SU-DHL-6 (cell line): ENCODE measurements around the gene IL3.

ENCODE experiments used
- H2AFZ ChIP-seq: fragments of 200-600 bp; sonication (generic); 2 replicates; pipeline ENCODE4 v1.6.1; 2014; ENCODE audit warnings: low read depth, mild to moderate bottlenecking, moderate library complexity, mixed read lengths, antibody characterized with exemption, low read length; ENCODE audit not compliant: severe bottlenecking
- H3F3A ChIP-seq: fragments of 200-600 bp; shearing (Covaris generic); 2 replicates; pipeline ENCODE4 v1.6.0; 2016; ENCODE audit warnings: antibody characterized with exemption, mild to moderate bottlenecking; ENCODE audit not compliant: insufficient read depth
- H3K27ac ChIP-seq: fragments of 200-600 bp; sonication (generic); 2 replicates; pipeline ENCODE4 v1.5.1; 2016; ENCODE audit warnings: low read depth, mild to moderate bottlenecking, low read length, moderate library complexity, mixed read lengths
- H3K27me3 ChIP-seq: fragments of 200-600 bp; sonication (generic), shearing (Covaris generic); 2 replicates; pipeline ENCODE4 v1.6.0; 2014; ENCODE audit warnings: mild to moderate bottlenecking, low read length
- H3K36me3 ChIP-seq: fragments of 200-600 bp; sonication (generic); 2 replicates; pipeline ENCODE4 v1.6.1; 2014; ENCODE audit warnings: mild to moderate bottlenecking, low read length, mixed read lengths
- H3K4me2 ChIP-seq: fragments of 300-600, 200-600 bp; shearing (Covaris generic), sonication (generic); 2 replicates; pipeline ENCODE4 v1.6.0; 2014; ENCODE audit warnings: low read length, low read depth, mild to moderate bottlenecking; ENCODE audit not compliant: poor library complexity, severe bottlenecking
- H3K4me3 ChIP-seq: fragments of 200-600 bp; sonication (generic); 2 replicates; pipeline ENCODE4 v1.5.1; 2014; ENCODE audit warnings: antibody characterized with exemption, low read length, mild to moderate bottlenecking, mixed read lengths; ENCODE audit not compliant: insufficient read depth, poor library complexity, severe bottlenecking
- H3K79me2 ChIP-seq: fragments of 200-600 bp; sonication (generic); 2 replicates; pipeline ENCODE4 v1.6.1; 2014; ENCODE audit warnings: mild to moderate bottlenecking, low read length, moderate library complexity; ENCODE audit not compliant: insufficient read depth
- H3K9ac ChIP-seq: fragments of 200-600 bp; sonication (generic); 2 replicates; pipeline ENCODE4 v1.7.0; 2014; ENCODE audit warnings: mild to moderate bottlenecking, low read length
- H3K9me2 ChIP-seq: fragments of 200-600 bp; sonication (generic); replicated peaks from 2 replicates; pipeline ENCODE4 v1.6.1; 2014; ENCODE audit warnings: low read length; ENCODE audit not compliant: insufficient read depth
- H3K9me3 ChIP-seq: fragments of 200-600 bp; sonication (generic); 2 replicates; pipeline ENCODE4 v1.6.1; 2014; ENCODE audit warnings: low read length, mixed read lengths; ENCODE audit not compliant: insufficient read depth
- H4K20me1 ChIP-seq: fragments of 200-600 bp; sonication (generic); 2 replicates; pipeline ENCODE4 v1.6.1; 2014; ENCODE audit warnings: low read depth, mild to moderate bottlenecking, antibody characterized with exemption, low read length, moderate library complexity, mixed read lengths
- EZH2phosphoT487 ChIP-seq: fragments of 200-600 bp; sonication (generic), shearing (Covaris generic); conservative IDR thresholded peaks from 2 replicates; pipeline ENCODE4 v1.6.1; 2018; ENCODE audit warnings: mild to moderate bottlenecking, antibody characterized with exemption, low read length, moderate library complexity, mixed read lengths
- TF ChIP-seq, protein P1 (sequence below): fragments of 200-600 bp; sonication (generic); IDR thresholded peaks from one replicate; pipeline ENCODE4 v1.5.1; 2017; ENCODE audit warnings: antibody characterized with exemption, mild to moderate bottlenecking, low read length, moderate library complexity; ENCODE audit not compliant: insufficient read depth, poor library complexity, severe bottlenecking

Gene IL3

DNA sequence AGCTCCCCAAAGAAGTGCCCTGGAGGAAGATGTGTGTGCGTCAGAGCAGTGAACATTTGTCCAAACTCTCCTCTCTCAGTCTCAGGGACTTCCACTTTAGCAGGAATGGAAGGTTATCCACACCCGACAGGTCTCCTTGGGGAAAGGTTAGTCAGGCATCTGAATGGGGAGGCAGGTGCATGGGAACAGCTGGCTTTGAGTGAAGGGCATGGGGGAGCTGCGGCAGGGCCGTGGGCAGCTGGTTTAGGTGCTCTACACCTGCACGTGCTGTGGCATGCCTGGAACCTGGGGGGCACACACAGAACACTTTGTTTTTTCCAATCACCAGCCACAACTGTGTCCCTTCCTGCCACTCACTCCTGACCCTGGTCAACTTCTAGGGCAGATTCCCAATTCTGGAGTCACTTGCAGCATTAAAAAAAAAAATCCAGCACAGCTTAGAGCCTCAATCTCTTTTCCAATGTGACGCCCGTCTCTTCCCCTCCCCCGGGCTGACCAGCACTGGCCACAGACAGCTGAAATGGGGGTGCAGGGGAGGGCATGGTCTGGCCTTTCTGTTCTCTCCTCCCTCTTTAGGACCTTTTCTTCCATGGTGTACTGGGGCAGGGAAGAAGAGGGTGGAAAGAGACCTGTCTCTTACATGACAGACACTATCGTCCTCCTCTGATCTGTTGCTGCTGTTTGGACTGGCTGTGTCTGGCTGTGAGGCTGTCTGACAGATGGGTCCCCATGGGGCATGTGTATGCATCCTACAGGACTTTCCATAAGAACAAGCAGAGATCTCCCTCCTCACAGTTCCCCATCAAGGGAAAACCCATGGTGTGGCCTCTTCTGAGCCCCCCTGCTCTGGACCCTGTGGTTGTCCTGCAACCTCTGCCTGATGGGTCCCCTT is 9.5 kb upstream of the IL3 start:
- Histone ChIP-seq H3K4me2 (no peak overlapping the region), H2AFZ (no peak overlapping the region), H3K9me3 (no peaks in the 10 kb centered on the region), H3K79me2 (no peaks in the 10 kb centered on the region), H3K4me3 (no peak overlapping the region), H3K27ac (no peak overlapping the region), H3K9me2 (no peaks in the 10 kb centered on the region), H3K36me3 (no peaks in the 10 kb centered on the region), H3K27me3 (no peaks in the 10 kb centered on the region), H4K20me1 (no peaks in the 10 kb centered on the region), H3K9ac (no peak overlapping the region), H3F3A (no peaks in the 10 kb centered on the region)
- TF ChIP-seq EZH2phosphoT487, result no peak
- TF ChIP-seq, protein P1, sequence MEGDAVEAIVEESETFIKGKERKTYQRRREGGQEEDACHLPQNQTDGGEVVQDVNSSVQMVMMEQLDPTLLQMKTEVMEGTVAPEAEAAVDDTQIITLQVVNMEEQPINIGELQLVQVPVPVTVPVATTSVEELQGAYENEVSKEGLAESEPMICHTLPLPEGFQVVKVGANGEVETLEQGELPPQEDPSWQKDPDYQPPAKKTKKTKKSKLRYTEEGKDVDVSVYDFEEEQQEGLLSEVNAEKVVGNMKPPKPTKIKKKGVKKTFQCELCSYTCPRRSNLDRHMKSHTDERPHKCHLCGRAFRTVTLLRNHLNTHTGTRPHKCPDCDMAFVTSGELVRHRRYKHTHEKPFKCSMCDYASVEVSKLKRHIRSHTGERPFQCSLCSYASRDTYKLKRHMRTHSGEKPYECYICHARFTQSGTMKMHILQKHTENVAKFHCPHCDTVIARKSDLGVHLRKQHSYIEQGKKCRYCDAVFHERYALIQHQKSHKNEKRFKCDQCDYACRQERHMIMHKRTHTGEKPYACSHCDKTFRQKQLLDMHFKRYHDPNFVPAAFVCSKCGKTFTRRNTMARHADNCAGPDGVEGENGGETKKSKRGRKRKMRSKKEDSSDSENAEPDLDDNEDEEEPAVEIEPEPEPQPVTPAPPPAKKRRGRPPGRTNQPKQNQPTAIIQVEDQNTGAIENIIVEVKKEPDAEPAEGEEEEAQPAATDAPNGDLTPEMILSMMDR, result no peak

DNA sequence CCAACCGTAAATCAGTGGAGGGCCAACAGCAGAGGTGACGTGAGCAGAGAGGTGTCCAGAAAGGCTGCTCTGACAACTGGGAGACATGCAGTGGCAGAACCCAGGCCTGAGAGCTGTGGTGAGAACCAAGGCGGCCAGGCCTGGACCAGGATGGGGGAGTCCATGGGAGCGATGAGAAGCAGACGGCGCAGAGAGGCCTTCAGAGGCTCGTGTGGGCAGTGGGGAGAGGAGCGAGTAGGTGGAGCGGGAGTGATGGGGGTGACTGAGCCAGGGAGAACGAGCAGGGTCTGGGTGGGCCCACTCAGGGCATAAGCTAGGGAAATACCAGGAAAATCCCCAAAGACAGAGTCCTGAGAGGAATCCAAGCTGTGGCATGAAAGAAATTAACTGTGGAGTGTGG is 7.9 kb upstream of the IL3 start:
- Histone ChIP-seq H3K27ac (no peak overlapping the region), H3K4me3 (no peak overlapping the region), H3F3A (no peaks in the 10 kb centered on the region), H2AFZ (no peak overlapping the region), H4K20me1 (no peaks in the 10 kb centered on the region), H3K9me2 (no peaks in the 10 kb centered on the region), H3K79me2 (no peaks in the 10 kb centered on the region), H3K4me2 (no peak overlapping the region), H3K27me3 (no peaks in the 10 kb centered on the region), H3K9ac (no peak overlapping the region), H3K9me3 (no peaks in the 10 kb centered on the region), H3K36me3 (no peaks in the 10 kb centered on the region)
- no peak for TF ChIP-seq EZH2phosphoT487
- TF ChIP-seq, protein P1, result no peak

DNA sequence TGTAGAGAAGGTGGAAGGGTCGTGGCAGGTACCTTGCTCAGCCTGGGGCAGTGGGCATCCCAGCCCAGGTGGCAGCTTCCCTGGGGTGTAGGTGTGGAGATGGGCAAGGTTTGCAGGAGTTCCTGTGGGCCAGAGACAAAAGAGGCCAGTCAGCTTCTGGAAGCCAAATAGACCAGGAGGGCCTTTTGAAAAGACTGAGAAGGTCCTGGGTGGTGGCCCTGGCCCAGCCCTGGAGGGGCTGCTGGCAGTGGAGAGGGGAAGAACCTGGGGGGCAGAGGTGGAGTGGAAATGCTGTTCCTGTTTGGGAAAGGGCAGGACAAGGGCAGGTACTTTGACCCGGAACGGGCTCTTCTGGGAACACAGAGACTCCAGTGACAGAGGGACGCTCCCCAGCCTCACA is 7.0 kb upstream of the IL3 start:
- Histone ChIP-seq H2AFZ (no peak overlapping the region), H3K4me2 (no peak overlapping the region), H3K4me3 (no peak overlapping the region), H3K36me3 (no peaks in the 10 kb centered on the region), H3K27me3 (no peaks in the 10 kb centered on the region), H3K27ac (no peak overlapping the region), H3K79me2 (no peaks in the 10 kb centered on the region), H3K9me3 (no peaks in the 10 kb centered on the region), H3K9ac (no peak overlapping the region), H4K20me1 (no peaks in the 10 kb centered on the region), H3F3A (no peaks in the 10 kb centered on the region), H3K9me2 (no peaks in the 10 kb centered on the region)
- TF ChIP-seq EZH2phosphoT487, result no peak
- TF ChIP-seq, protein P1, result no peak
